Lower leg skin (tissue), 3 donors: Measurements from ENCODE around the gene KRT78.

Experiments used
- CTCF ChIP-seq, 3 donors: fragments of 450-650 bp; IDR thresholded peaks; one replicate each; pipeline ENCODE4 v1.5.1; 2016; ENCODE audit warnings: antibody characterized with exemption in 3 of 3, mild to moderate bottlenecking in 3 of 3, moderate library complexity in 2 of 3
- POLR2A ChIP-seq, 2 donors: fragments of 450-650 bp; IDR thresholded peaks; one replicate each; pipeline ENCODE4 v1.6.1; 2016 to 2017; ENCODE audit warnings: antibody characterized with exemption in 2 of 2, mild to moderate bottlenecking in 1 of 2, moderate library complexity in 1 of 2

GRCh38 chr12:52810554-52810953 lies 38.2 kb downstream of the KRT78 start:
- TF ChIP-seq CTCF (IDR thresholded peaks at IDR 0.05) (no peak), POLR2A (IDR thresholded peaks at IDR 0.05) (no peak)
